HEK293 (cell line): ENCODE results near the gene RNF151.

Source experiments
- ZBTB21 ChIP-seq: fragments of 450-650 bp; formaldehyde crosslinking; IDR thresholded peaks from 2 replicates; pipeline ENCODE4 v1.5.1; 2017; ENCODE audit warnings: missing biosample characterization, missing genetic modification characterization
- ZNF274 ChIP-seq, 2 experiments: fragments of 200-500 bp in 1 of 2; fragments of 450-650 bp in 1 of 2; sonication (Bioruptor generic) in 1 of 2; formaldehyde crosslinking in 1 of 2; IDR thresholded peaks; 2 replicates each; pipeline versions ENCODE4 v1.5.1 to v1.6.1; 2014 to 2016; ENCODE audit warnings: borderline replicate concordance in 1 of 2, inconsistent platforms in 1 of 2, low read length in 1 of 2, missing biosample characterization in 1 of 2, missing genetic modification characterization in 1 of 2
- TF ChIP-seq, protein P1 (sequence below): fragments of 450-650 bp; formaldehyde crosslinking; IDR thresholded peaks from 2 replicates; pipeline ENCODE4 v1.5.1; 2016; ENCODE audit warnings: missing biosample characterization, missing genetic modification characterization

GRCh38 chr16:2009164-2009711, 42.6 kb downstream of the RNF151 start:
- TF ChIP-seq ZNF274 (IDR thresholded peaks at IDR 0.05; ENCODE audit: low read length) (no peak), ZNF274 (tag by site-specific recombination; IDR thresholded peaks at IDR 0.05; ENCODE audit: borderline replicate concordance) (no peak), ZBTB21 (tag by site-specific recombination) (no peak)
- TF ChIP-seq, protein P1, sequence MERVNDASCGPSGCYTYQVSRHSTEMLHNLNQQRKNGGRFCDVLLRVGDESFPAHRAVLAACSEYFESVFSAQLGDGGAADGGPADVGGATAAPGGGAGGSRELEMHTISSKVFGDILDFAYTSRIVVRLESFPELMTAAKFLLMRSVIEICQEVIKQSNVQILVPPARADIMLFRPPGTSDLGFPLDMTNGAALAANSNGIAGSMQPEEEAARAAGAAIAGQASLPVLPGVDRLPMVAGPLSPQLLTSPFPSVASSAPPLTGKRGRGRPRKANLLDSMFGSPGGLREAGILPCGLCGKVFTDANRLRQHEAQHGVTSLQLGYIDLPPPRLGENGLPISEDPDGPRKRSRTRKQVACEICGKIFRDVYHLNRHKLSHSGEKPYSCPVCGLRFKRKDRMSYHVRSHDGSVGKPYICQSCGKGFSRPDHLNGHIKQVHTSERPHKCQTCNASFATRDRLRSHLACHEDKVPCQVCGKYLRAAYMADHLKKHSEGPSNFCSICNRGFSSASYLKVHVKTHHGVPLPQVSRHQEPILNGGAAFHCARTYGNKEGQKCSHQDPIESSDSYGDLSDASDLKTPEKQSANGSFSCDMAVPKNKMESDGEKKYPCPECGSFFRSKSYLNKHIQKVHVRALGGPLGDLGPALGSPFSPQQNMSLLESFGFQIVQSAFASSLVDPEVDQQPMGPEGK (tag by site-specific recombination) = no peak; the same call in 1 of the 2 replicates
